Neural cell (in vitro differentiated cells): ENCODE measurements around the gene DOCK10. TPM values are rescaled to one million over a fixed set of nuclear protein-coding genes. Genes with fewer than 3 reads are reported as not detected.

ENCODE experiments used
- H2AFZ ChIP-seq: fragments of 200-600, 300-800 bp; sonication (generic), shearing (Covaris generic); 2 replicates; pipeline ENCODE4 v1.6.0; 2014; ENCODE audit warnings: low read depth, mild to moderate bottlenecking, antibody characterized with exemption, low read length, moderate library complexity
- H3F3A ChIP-seq: fragments of 200-600 bp; shearing (Covaris generic); 2 replicates; pipeline ENCODE4 v1.6.1; 2016; ENCODE audit warnings: mild to moderate bottlenecking, moderate library complexity, mixed read lengths, antibody characterized with exemption, low read length; ENCODE audit not compliant: insufficient read depth, poor library complexity, severe bottlenecking
- H3K27ac ChIP-seq: fragments of 200-600, 300-800 bp; sonication (generic), shearing (Covaris generic); 2 replicates; pipeline ENCODE4 v1.5.1; 2014; ENCODE audit warnings: mild to moderate bottlenecking, low read length, moderate library complexity
- H3K27me3 ChIP-seq: fragments of 300-800, 200-600 bp; sonication (generic), shearing (Covaris generic); 2 replicates; pipeline ENCODE4 v1.6.0; 2014; ENCODE audit warnings: mild to moderate bottlenecking, low read depth, low read length, moderate library complexity; ENCODE audit not compliant: insufficient read depth
- H3K36me3 ChIP-seq: fragments of 300-800, 200-600 bp; sonication (generic), shearing (Covaris generic); 2 replicates; pipeline ENCODE4 v1.5.1; 2014; ENCODE audit warnings: mild to moderate bottlenecking, antibody characterized with exemption, low read length, moderate library complexity; ENCODE audit not compliant: insufficient read depth
- H3K4me2 ChIP-seq: fragments of 300-800, 200-600 bp; sonication (generic), shearing (Covaris generic); 2 replicates; pipeline ENCODE4 v1.6.0; 2014; ENCODE audit warnings: mild to moderate bottlenecking, low read length
- H3K4me3 ChIP-seq: fragments of 300-800, 200-600 bp; sonication (generic), shearing (Covaris generic); 2 replicates; pipeline ENCODE4 v1.5.1; 2014; ENCODE audit warnings: mild to moderate bottlenecking, low read length, moderate library complexity
- H3K79me2 ChIP-seq: fragments of 200-600 bp; shearing (Covaris generic); replicated peaks from 2 replicates; pipeline ENCODE4 v1.6.0; 2014; ENCODE audit warnings: mild to moderate bottlenecking, low read length, moderate library complexity; ENCODE audit not compliant: insufficient read depth
- H3K9ac ChIP-seq: fragments of 300-800, 200-600 bp; sonication (generic), shearing (Covaris generic); 2 replicates; pipeline ENCODE4 v1.6.1; 2016; ENCODE audit warnings: mild to moderate bottlenecking, low read length, mixed read lengths
- H3K9me2 ChIP-seq: fragments of 200-600 bp; shearing (Covaris generic); 2 replicates; pipeline ENCODE4 v1.6.1; 2016; ENCODE audit warnings: mild to moderate bottlenecking, low read length, mixed read lengths; ENCODE audit not compliant: insufficient read depth
- H3K9me3 ChIP-seq: fragments of 200-600, 300-800 bp; sonication (generic), shearing (Covaris generic); 2 replicates; pipeline ENCODE4 v1.6.1; 2016; ENCODE audit warnings: mild to moderate bottlenecking, mixed run types, low read length, moderate library complexity, mixed read lengths
- H4K20me1 ChIP-seq: fragments of 200-600 bp; shearing (Covaris generic); 2 replicates; pipeline ENCODE4 v1.6.1; 2016; ENCODE audit warnings: mild to moderate bottlenecking, mixed run types; ENCODE audit not compliant: insufficient read depth
- CTCF ChIP-seq: fragments of 450-650 bp; IDR thresholded peaks from 2 replicates; pipeline ENCODE4 v1.5.1; 2014; ENCODE audit warnings: antibody characterized with exemption, mild to moderate bottlenecking, moderate library complexity; ENCODE audit not compliant: poor library complexity, severe bottlenecking
- EP300 ChIP-seq: fragments of 450-650 bp; conservative IDR thresholded peaks from 2 replicates; pipeline ENCODE4 v1.6.1; 2014; ENCODE audit warnings: antibody characterized with exemption, mild to moderate bottlenecking, moderate library complexity; ENCODE audit not compliant: poor library complexity, severe bottlenecking
- EZH2 ChIP-seq: fragments of 200-600, 300-800 bp; shearing (Covaris generic), sonication (generic); IDR thresholded peaks from 2 replicates; pipeline ENCODE4 v1.6.1; 2014; ENCODE audit warnings: antibody characterized with exemption, low read length, borderline replicate concordance, mild to moderate bottlenecking; ENCODE audit not compliant: insufficient read depth, poor library complexity, severe bottlenecking
- MXI1 ChIP-seq: fragments of 450-650 bp; conservative IDR thresholded peaks from 2 replicates; pipeline ENCODE4 v1.6.1; 2014; ENCODE audit warnings: antibody characterized with exemption, mild to moderate bottlenecking; ENCODE audit not compliant: poor library complexity, severe bottlenecking
- POLR2AphosphoS5 ChIP-seq: IDR thresholded peaks from 2 replicates; pipeline ENCODE4 v1.6.1; 2012
- RAD21 ChIP-seq: fragments of 450-650 bp; conservative IDR thresholded peaks from 2 replicates; pipeline ENCODE4 v1.6.1; 2014; ENCODE audit warnings: antibody characterized with exemption, mild to moderate bottlenecking, moderate library complexity
- REST ChIP-seq: IDR thresholded peaks from 2 replicates; pipeline ENCODE4 v1.6.1; 2012; ENCODE audit warnings: borderline replicate concordance
- SMC3 ChIP-seq: fragments of 450-650 bp; conservative IDR thresholded peaks from 2 replicates; pipeline ENCODE4 v1.6.1; 2014; ENCODE audit warnings: antibody characterized with exemption, mild to moderate bottlenecking, moderate library complexity; ENCODE audit not compliant: poor library complexity
- TAF1 ChIP-seq: IDR thresholded peaks from 2 replicates; pipeline ENCODE4 v1.6.1; 2012; ENCODE audit warnings: low read depth
- polyA plus RNA-seq: library from polyadenylated mRNA; depleted of rRNA; stranded (reverse); fragments of >200 nt; gene quantifications from 2 replicates; pipeline ENCODE4 v1.2.3, GENCODE V29; 2014

Gene DOCK10
- polyA plus RNA-seq, 1 donor from 2014 or later, result 0.37 TPM

GRCh38 chr2:224843141-224843540 lies 199.1 kb downstream of the DOCK10 start:
- Histone ChIP-seq H3K9me2 (no peaks in the 10 kb centered on the region), H3K36me3 (no peaks in the 10 kb centered on the region), H3K79me2 (no peaks in the 10 kb centered on the region), H2AFZ (no peak overlapping the region), H4K20me1 (no peaks in the 10 kb centered on the region), H3K4me3 (no peak overlapping the region), H3F3A (no peaks in the 10 kb centered on the region), H3K9ac (no peak overlapping the region), H3K27me3 (no peaks in the 10 kb centered on the region), H3K9me3 (no peaks in the 10 kb centered on the region), H3K4me2 (no peak overlapping the region), H3K27ac (no peak overlapping the region)
- no peak for TF ChIP-seq EZH2
- TF ChIP-seq EP300, result no peak

- Histone ChIP-seq H2AFZ (no peak overlapping the region), H3F3A (no peaks in the 10 kb centered on the region), H3K9me3 (no peaks in the 10 kb centered on the region), H3K27ac (no peak overlapping the region), H3K27me3 (no peaks in the 10 kb centered on the region), H3K4me2 (no peak overlapping the region), H3K9ac (no peak overlapping the region), H4K20me1 (no peaks in the 10 kb centered on the region), H3K79me2 (no peaks in the 10 kb centered on the region), H3K9me2 (no peaks in the 10 kb centered on the region), H3K4me3 (no peak overlapping the region), H3K36me3 (no peaks in the 10 kb centered on the region)
- TF ChIP-seq SMC3 (no peak), EZH2 (no peak), MXI1 (no peak), TAF1 (no peak), REST (no peak), POLR2AphosphoS5 (no peak)
Measured at GRCh38 chr2:224841910-224842309, 200.4 kb downstream of the DOCK10 start.

GRCh38 chr2:224838335-224838734 lies 203.9 kb downstream of the DOCK10 start:
- Histone ChIP-seq H3K9me3 (no peaks in the 10 kb centered on the region), H3K9ac (no peak overlapping the region), H2AFZ (no peak overlapping the region), H3K79me2 (no peaks in the 10 kb centered on the region), H3K27me3 (no peaks in the 10 kb centered on the region), H4K20me1 (no peaks in the 10 kb centered on the region), H3K36me3 (no peaks in the 10 kb centered on the region), H3K4me3 (no peak overlapping the region), H3K27ac (no peak overlapping the region), H3K4me2 (no peak overlapping the region), H3K9me2 (no peaks in the 10 kb centered on the region), H3F3A (no peaks in the 10 kb centered on the region)
- TF ChIP-seq EZH2 (no peak), CTCF (no peak), TAF1 (no peak), RAD21 (no peak)
